B cell (primary cell): ENCODE results near the gene KCNC1. TPM values are rescaled to one million over a fixed set of nuclear protein-coding genes. Genes with fewer than 3 reads are reported as not detected.

Source experiments
- ATAC-seq: fragments of 200-7000 bp; cut with Tn5 transposase; one replicate; pipeline ENCODE4 v1.10.0; 2021; ENCODE audit warnings: low read depth, mild to moderate bottlenecking, moderate number of reproducible peaks, moderate library complexity
- CTCF ChIA-PET: fragments of 350-600 bp; sonication (Branson Sonifier 250); formaldehyde crosslinking; loops from one replicate; lab custom pipeline; 2021; ENCODE audit warnings: antibody characterized with exemption, inconsistent platforms; lab: Charles Lee
- POLR2A ChIA-PET: fragments of 350-600 bp; sonication (Branson Sonifier 250); formaldehyde crosslinking; loops from one replicate; lab custom pipeline; 2021; ENCODE audit warnings: antibody characterized with exemption; lab: Charles Lee
- DNase-seq: peaks from one replicate; pipeline ENCODE4 v3.0.0; 2013
- H2AFZ ChIP-seq: 2 replicates; pipeline ENCODE4 v1.6.1; 2012; ENCODE audit warnings: mild to moderate bottlenecking, low read depth, low read length; ENCODE audit not compliant: insufficient read depth, poor library complexity, severe bottlenecking
- H3K27ac ChIP-seq, 2 donors: 1 replicate in 1 of 2; 2 replicates in 1 of 2; pipeline ENCODE4 v1.5.1; 2012 to 2013; ENCODE audit warnings: low read length in 2 of 2, mild to moderate bottlenecking in 2 of 2, moderate library complexity in 1 of 2
- H3K27me3 ChIP-seq, 4 experiments: fragments of 200-600 bp in 1 of 4; sonication (generic) in 1 of 4; replicated peaks in 1 of 4; 1 replicate in 2 of 4; 2 replicates in 2 of 4; pipeline versions ENCODE4 v1.6.1 to v1.7.0; 2013 to 2016; ENCODE audit warnings: low read length in 3 of 4, mild to moderate bottlenecking in 2 of 4, mixed read lengths in 1 of 4, moderate library complexity in 1 of 4; ENCODE audit not compliant: insufficient read depth in 4 of 4, control insufficient read depth in 3 of 4; ENCODE audit errors: control extremely low read depth in 1 of 4
- H3K36me3 ChIP-seq, 2 experiments: replicated peaks in 1 of 2; 1 replicate in 1 of 2; 2 replicates in 1 of 2; pipeline versions ENCODE4 v1.6.1 to v1.7.1; 2013; ENCODE audit warnings: low read length in 1 of 2; ENCODE audit not compliant: insufficient read depth in 2 of 2, control insufficient read depth in 1 of 2; ENCODE audit errors: control extremely low read depth in 1 of 2, extremely low read depth in 1 of 2
- H3K4me1 ChIP-seq, 2 donors: fragments of 200-600 bp in 1 of 2; sonication (generic) in 1 of 2; 1 replicate in 1 of 2; 2 replicates in 1 of 2; pipeline versions ENCODE4 v1.5.1 to v1.6.1; 2013 to 2017; ENCODE audit warnings: low read length in 2 of 2; ENCODE audit not compliant: control insufficient read depth in 2 of 2, insufficient read depth in 2 of 2
- H3K4me2 ChIP-seq: replicated peaks from 2 replicates; pipeline ENCODE3; 2012; ENCODE audit warnings: mild to moderate bottlenecking, low read depth, low read length; ENCODE audit not compliant: poor library complexity, severe bottlenecking
- H3K4me3 ChIP-seq, 5 experiments: fragments of 200-600 bp in 1 of 5; sonication (generic) in 1 of 5; 1 replicate in 3 of 5; 2 replicates in 2 of 5; pipeline versions ENCODE4 v1.5.1 to v1.7.0; 2011 to 2016; ENCODE audit warnings: low read length in 4 of 5, mild to moderate bottlenecking in 4 of 5, low read depth in 2 of 5, control low read depth in 1 of 5, moderate library complexity in 1 of 5; ENCODE audit not compliant: insufficient read depth in 1 of 5; ENCODE audit errors: control extremely low read depth in 1 of 5, extremely low read depth in 1 of 5
- H3K79me2 ChIP-seq: fragments of 200-600 bp; sonication (generic); one replicate; pipeline ENCODE4 v1.6.0; 2016; ENCODE audit warnings: low read length; ENCODE audit not compliant: control insufficient read depth, insufficient read depth
- H3K9ac ChIP-seq: fragments of 200-600 bp; sonication (generic); 2 replicates; pipeline ENCODE4 v1.6.1; 2017; ENCODE audit warnings: mild to moderate bottlenecking, low read length, moderate library complexity
- H3K9me3 ChIP-seq, 3 donors: one replicate each; pipeline versions ENCODE4 v1.6.1 to v1.7.1; 2013; ENCODE audit warnings: low read length in 2 of 3; ENCODE audit not compliant: control insufficient read depth in 2 of 3, insufficient read depth in 1 of 3; ENCODE audit errors: control extremely low read depth in 1 of 3
- H4K20me1 ChIP-seq: 2 replicates; pipeline ENCODE4 v1.6.0; 2012; ENCODE audit warnings: mild to moderate bottlenecking, low read length; ENCODE audit not compliant: insufficient read depth, control insufficient read depth, poor library complexity, severe bottlenecking
- H3K27ac Mint-ChIP-seq: one replicate; pipeline ENCODE4 v1.8.0; 2021; ENCODE audit warnings: mixed read lengths
- H3K27me3 Mint-ChIP-seq: one replicate; pipeline ENCODE4 v1.8.0; 2021; ENCODE audit warnings: mixed read lengths
- H3K4me1 Mint-ChIP-seq: one replicate; pipeline ENCODE4 v1.8.0; 2021; ENCODE audit warnings: mixed read lengths
- H3K4me3 Mint-ChIP-seq: one replicate; pipeline ENCODE4 v1.8.0; 2021; ENCODE audit warnings: mixed read lengths
- H3K9me3 Mint-ChIP-seq: one replicate; pipeline ENCODE4 v1.8.0; 2022; ENCODE audit warnings: mixed read lengths; ENCODE audit not compliant: insufficient read depth
- CTCF ChIP-seq: fragments of 200-600 bp; IDR thresholded peaks from one replicate; pipeline ENCODE4 v1.8.0; 2022; ENCODE audit warnings: antibody characterized with exemption, mild to moderate bottlenecking
- EZH2 ChIP-seq: IDR thresholded peaks from 2 replicates; pipeline ENCODE4 v1.6.1; 2012; ENCODE audit warnings: borderline replicate concordance, low read depth, mild to moderate bottlenecking, moderate library complexity, low read length; ENCODE audit not compliant: insufficient read depth, poor library complexity, severe bottlenecking
- WGBS: methylation state at CpG from one replicate; pipeline ENCODE4 v1.1.5; 2013; ENCODE audit warnings: missing lambda C conversion rate; ENCODE audit not compliant: insufficient coverage; 5-methylcytosine and 5-hydroxymethylcytosine counted together
- intact Hi-C: fragments of 100-400 bp; cut with micrococcal nuclease; formaldehyde crosslinking; loops from one replicate; pipeline ENCODE4 v1.10.0; 2022
- polyA plus RNA-seq: library from polyadenylated mRNA; depleted of rRNA; stranded (reverse); fragments of >200 nt; gene quantifications from 2 replicates; pipeline ENCODE4 v1.2.3, GENCODE V29; 2012
- total RNA-seq, 2 donors: library from RNA; stranded (reverse); fragments of 120-200 nt in 1 of 2; gene quantifications; 1 replicate in 1 of 2; 2 replicates in 1 of 2; pipeline versions ENCODE4 v1.2.3 to v1.2.4, GENCODE V29; 2013 to 2022

Gene KCNC1
- total and polyA plus RNA-seq, 2 donors (not counting 1 experiment from before 2014, with no cell fraction given) = not detected

- H3K27ac Mint-ChIP-seq = no peak overlapping the region
- Histone ChIP-seq H3K36me3 (no peaks in the 10 kb centered on the region), H3K27ac (no peak overlapping the region), H3K9ac (no peak overlapping the region), H3K4me3 (no peak overlapping the region), H2AFZ (no peak overlapping the region), H3K79me2 (no peaks in the 10 kb centered on the region), H3K4me1 (no peaks in the 10 kb centered on the region), H3K27me3 (peaks cover 0 to 58% (median 14%) of the 10 kb centered on the region in 4 experiments), H3K9me3 (peaks cover 0 to 12% (median 0%) of the 10 kb centered on the region in 3 donors), H4K20me1 (no peaks in the 10 kb centered on the region), H3K4me2 (no peak overlapping the region)
- ChIA-PET POLR2A (no interaction called here), CTCF (no interaction called here)
- no peaks in the 10 kb centered on the region for H3K4me1 Mint-ChIP-seq
- no peak for DNase-seq
- WGBS = 9% methylated on average over 79 of the region's 85 CpGs
- TF ChIP-seq EZH2 = no peak
- TF ChIP-seq CTCF = no peak
- H3K4me3 Mint-ChIP-seq = no peak overlapping the region
- H3K9me3 Mint-ChIP-seq = no peaks in the 10 kb centered on the region
- ATAC-seq = no peak
- intact Hi-C loops = no loop called here
- peaks cover 35% of the 10 kb centered on the region for H3K27me3 Mint-ChIP-seq
These were observed 14.4 kb upstream of the KCNC1 start for GRCh38 chr11:17719938-17720795.

GRCh38 chr11:17720796-17721171 is 13.8 kb upstream of the KCNC1 start:
- Histone ChIP-seq H3K4me2 (no peak overlapping the region), H3K79me2 (no peaks in the 10 kb centered on the region), H3K4me3 (no peak overlapping the region), H3K9me3 (peaks cover 0 to 12% (median 0%) of the 10 kb centered on the region in 3 donors), H3K27ac (no peak overlapping the region), H3K36me3 (no peaks in the 10 kb centered on the region), H2AFZ (no peak overlapping the region), H4K20me1 (no peaks in the 10 kb centered on the region), H3K9ac (no peak overlapping the region), H3K4me1 (no peaks in the 10 kb centered on the region), H3K27me3 (peaks cover 0 to 63% (median 14%) of the 10 kb centered on the region in 4 experiments)
- intact Hi-C loops = no loop called here
- WGBS = 25% methylated on average over 13 of the region's 24 CpGs
- CTCF ChIA-PET = no interaction called here
- POLR2A ChIA-PET = no interaction called here
- Mint-ChIP-seq H3K9me3 (no peaks in the 10 kb centered on the region), H3K27ac (no peak overlapping the region), H3K27me3 (peaks cover 37% of the 10 kb centered on the region), H3K4me3 (no peak overlapping the region), H3K4me1 (no peaks in the 10 kb centered on the region)
- ATAC-seq = no peak
- no peak for DNase-seq
- no peak for TF ChIP-seq CTCF
- no peak for TF ChIP-seq EZH2
